Right atrium auricular region (tissue), 2 donors: ENCODE measurements around the gene KIAA1217. TPM values are rescaled to one million over a fixed set of nuclear protein-coding genes. Genes with fewer than 3 reads are reported as not detected.
A peak's percentile ranks its signal among the peaks of the same experiment; 100 is the strongest.

Source experiments
- DNase-seq: peaks from one replicate; pipeline ENCODE4 v3.0.0-alpha.2; 2019; ENCODE audit warnings: low spot score
- H3K27ac ChIP-seq, 2 donors: fragments of 200-600 bp; sonication (generic); 1 replicate in 1 of 2; 2 replicates in 1 of 2; pipeline ENCODE4 v1.5.1; 2016 to 2019
- H3K27me3 ChIP-seq, 2 donors: fragments of 200-600 bp; sonication (generic); one replicate each; pipeline versions ENCODE4 v1.5.1 to v1.6.0; 2017 to 2019
- H3K36me3 ChIP-seq: fragments of 200-600 bp; sonication (generic); one replicate; pipeline ENCODE4 v1.5.1; 2016
- H3K4me1 ChIP-seq, 2 donors: fragments of 200-600 bp; sonication (generic); one replicate each; pipeline versions ENCODE4 v1.5.1 to v1.6.0; 2017 to 2019
- H3K4me3 ChIP-seq, 2 donors: fragments of 200-600 bp; sonication (generic); 1 replicate in 1 of 2; 2 replicates in 1 of 2; pipeline ENCODE4 v1.5.1; 2017 to 2019; ENCODE audit warnings: mild to moderate bottlenecking in 1 of 2, moderate library complexity in 1 of 2
- H3K9me3 ChIP-seq, 2 donors: fragments of 200-600 bp; sonication (generic); one replicate each; pipeline ENCODE4 v1.5.1; 2019
- total RNA-seq, 2 donors: library from RNA; depleted of rRNA; stranded (reverse); fragments of >200 nt; gene quantifications; one replicate each; pipeline ENCODE4 v1.1.0, GENCODE V29; 2016
- TF ChIP-seq, protein P1 (sequence below), 2 donors: fragments of 200-600 bp; sonication (generic); IDR thresholded peaks; one replicate each; pipeline ENCODE4 v1.5.1; 2019; ENCODE audit warnings: antibody characterized with exemption in 2 of 2

Gene KIAA1217
- total RNA-seq, 2 donors from 2014 or later, result 24.0 to 33.3 TPM

- Histone ChIP-seq H3K27ac (no peak overlapping the region), H3K4me1 (peaks cover 0 to 37% of the 10 kb centered on the region in 2 donors), H3K27me3 (no peaks in the 10 kb centered on the region), H3K36me3 (no peaks in the 10 kb centered on the region), H3K9me3 (no peaks in the 10 kb centered on the region), H3K4me3 (no peak overlapping the region)
- TF ChIP-seq, protein P1, sequence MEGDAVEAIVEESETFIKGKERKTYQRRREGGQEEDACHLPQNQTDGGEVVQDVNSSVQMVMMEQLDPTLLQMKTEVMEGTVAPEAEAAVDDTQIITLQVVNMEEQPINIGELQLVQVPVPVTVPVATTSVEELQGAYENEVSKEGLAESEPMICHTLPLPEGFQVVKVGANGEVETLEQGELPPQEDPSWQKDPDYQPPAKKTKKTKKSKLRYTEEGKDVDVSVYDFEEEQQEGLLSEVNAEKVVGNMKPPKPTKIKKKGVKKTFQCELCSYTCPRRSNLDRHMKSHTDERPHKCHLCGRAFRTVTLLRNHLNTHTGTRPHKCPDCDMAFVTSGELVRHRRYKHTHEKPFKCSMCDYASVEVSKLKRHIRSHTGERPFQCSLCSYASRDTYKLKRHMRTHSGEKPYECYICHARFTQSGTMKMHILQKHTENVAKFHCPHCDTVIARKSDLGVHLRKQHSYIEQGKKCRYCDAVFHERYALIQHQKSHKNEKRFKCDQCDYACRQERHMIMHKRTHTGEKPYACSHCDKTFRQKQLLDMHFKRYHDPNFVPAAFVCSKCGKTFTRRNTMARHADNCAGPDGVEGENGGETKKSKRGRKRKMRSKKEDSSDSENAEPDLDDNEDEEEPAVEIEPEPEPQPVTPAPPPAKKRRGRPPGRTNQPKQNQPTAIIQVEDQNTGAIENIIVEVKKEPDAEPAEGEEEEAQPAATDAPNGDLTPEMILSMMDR (IDR thresholded peaks at IDR 0.05), result no peak
- DNase-seq, result no peak
These were observed 149.1 kb downstream of the KIAA1217 start for GRCh38 chr10:24358022-24358421.

DNA sequence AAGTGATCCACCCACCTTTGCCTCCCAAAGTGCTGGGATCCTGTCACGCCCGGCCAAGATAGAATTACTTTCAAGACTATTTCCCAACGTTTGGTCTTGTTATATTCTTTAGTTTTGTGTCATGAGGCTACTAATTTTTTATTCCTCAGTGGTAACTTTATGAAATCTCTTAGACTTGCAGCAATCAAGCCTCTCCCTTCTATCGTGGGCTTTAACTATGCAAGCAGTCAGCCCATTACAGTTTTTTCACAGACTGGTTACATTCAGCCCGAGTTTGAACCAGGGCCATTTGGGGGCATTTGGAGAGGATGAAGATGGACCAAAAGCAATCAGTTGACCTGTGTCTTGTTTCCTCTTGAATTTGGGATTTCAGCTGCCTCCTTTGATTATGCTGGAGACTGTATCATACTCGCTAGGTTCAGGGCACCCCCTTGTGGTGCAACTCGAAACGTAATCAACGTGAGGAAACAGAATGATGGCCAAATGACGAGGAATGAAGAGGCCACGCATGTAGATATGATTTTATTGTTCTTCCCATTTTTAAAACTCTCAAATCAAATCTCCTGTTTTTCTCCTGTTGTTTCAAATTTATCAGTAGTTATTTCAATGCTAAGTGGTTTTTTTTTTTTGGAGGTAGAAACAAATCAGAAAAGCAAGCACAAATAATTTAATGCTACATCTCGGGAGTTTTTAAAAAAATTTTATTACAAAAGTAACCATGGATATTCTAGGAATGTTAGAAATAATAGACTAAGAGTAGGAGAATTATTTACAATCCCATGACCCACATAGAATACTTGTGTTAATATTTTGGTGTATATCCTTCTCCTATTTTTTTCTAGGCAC, 151.6 kb downstream of the KIAA1217 start:
- no peaks in the 10 kb centered on the region for H3K36me3 ChIP-seq
- DNase-seq, result peak; percentile 71
- TF ChIP-seq, protein P1 (IDR thresholded peaks at IDR 0.05), result peak; percentile 45 to 76
- no peaks in the 10 kb centered on the region for H3K9me3 ChIP-seq
- peaks cover 0 to 18% of the 10 kb centered on the region in 2 donors for H3K4me1 ChIP-seq
- no peaks in the 10 kb centered on the region for H3K27me3 ChIP-seq
- no peak overlapping the region for H3K27ac ChIP-seq
- H3K4me3 ChIP-seq, result no peak overlapping the region

DNA sequence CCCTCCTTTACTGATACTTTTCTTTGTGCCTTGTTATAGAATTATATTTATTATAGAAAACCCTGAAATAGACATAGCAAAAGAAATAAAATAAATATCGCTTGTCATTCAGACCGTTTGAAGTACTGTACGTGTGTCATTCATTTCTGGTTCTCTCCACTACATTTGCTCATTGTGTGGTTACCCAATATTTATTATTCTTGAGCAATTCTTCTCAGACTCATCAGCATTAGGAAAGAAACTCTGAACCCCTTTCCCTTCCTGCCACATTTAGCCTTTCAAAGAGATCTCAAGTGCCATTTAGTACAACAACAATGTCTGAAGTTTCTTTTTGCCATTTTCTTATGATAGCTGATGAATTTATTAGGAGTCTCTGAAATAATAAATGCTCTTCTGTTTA, 154.1 kb downstream of the KIAA1217 start:
- no peak for DNase-seq
- no peak overlapping the region for H3K27ac ChIP-seq

DNA sequence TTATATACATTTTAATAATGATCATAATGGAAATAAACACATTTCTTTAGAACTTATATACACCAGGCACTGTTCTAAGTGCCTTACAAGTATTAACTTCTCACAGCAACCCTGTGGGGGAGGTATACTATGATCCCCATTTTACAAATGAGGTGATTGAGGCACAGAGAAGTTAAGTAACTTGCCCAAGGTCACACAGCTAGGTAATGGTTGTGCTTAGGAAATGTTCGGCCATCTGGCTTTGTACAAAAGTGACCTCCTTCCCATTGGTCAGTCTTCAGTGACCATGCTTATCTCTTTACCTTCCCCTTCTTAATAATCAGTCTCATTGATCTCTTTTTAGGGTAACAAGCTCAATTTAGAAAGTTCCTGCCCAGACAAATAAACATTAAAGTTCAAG, 158.8 kb downstream of the KIAA1217 start:
- TF ChIP-seq, protein P1 (IDR thresholded peaks at IDR 0.05), result no peak
- DNase-seq, result no peak
- H3K4me1 ChIP-seq, result peaks cover 0 to 9% of the 10 kb centered on the region in 2 donors

More for the DNA sequence above, 154.1 kb downstream of the KIAA1217 start:
- H3K27me3 ChIP-seq, result no peaks in the 10 kb centered on the region
- TF ChIP-seq, protein P1 (IDR thresholded peaks at IDR 0.05), result no peak
- H3K36me3 ChIP-seq, result no peaks in the 10 kb centered on the region
- H3K4me3 ChIP-seq, result no peak overlapping the region
- H3K4me1 ChIP-seq, result peaks cover 0 to 8% of the 10 kb centered on the region in 2 donors
- no peaks in the 10 kb centered on the region for H3K9me3 ChIP-seq

DNA sequence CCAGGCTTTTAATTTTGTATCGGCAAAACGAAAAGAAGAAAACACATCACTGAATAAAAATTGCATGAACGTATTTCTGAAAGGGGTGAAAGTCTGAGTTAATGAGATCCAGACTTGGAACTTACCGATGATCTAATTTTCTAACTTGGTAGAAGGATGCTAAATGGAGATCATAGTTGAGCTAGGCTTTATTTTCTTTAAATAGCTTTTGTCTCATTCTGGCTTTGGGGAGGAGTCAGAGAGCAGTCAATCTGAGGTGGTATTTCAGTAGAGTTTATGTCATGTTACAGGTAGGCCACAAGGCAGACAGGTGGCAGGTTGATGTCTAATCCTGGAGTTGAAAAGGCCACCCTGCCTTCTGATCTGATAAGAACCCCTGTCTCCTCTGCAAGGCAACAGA, 161.9 kb downstream of the KIAA1217 start:
- peaks cover 0 to 9% of the 10 kb centered on the region in 2 donors for H3K4me1 ChIP-seq
- no peak for DNase-seq
- no peaks in the 10 kb centered on the region for H3K27me3 ChIP-seq
- H3K4me3 ChIP-seq, result no peak overlapping the region
- no peaks in the 10 kb centered on the region for H3K9me3 ChIP-seq
- no peaks in the 10 kb centered on the region for H3K36me3 ChIP-seq
- peak overlapping the region in 1 of 2 donors; percentile 39 for H3K27ac ChIP-seq
- TF ChIP-seq, protein P1 (IDR thresholded peaks at IDR 0.05), result no peak

More for the DNA sequence above, 158.8 kb downstream of the KIAA1217 start:
- Histone ChIP-seq H3K27me3 (no peaks in the 10 kb centered on the region), H3K9me3 (no peaks in the 10 kb centered on the region), H3K27ac (no peak overlapping the region), H3K4me3 (no peak overlapping the region), H3K36me3 (no peaks in the 10 kb centered on the region)
